Activated naive CD4-positive, alpha-beta T cell treated with anti-CD3 and anti-CD28 coated beads, Interleukin-2, amount 50 U/mL, for 16 hours (primary cell): Measurements from ENCODE around the gene RGSL1.
A peak's percentile ranks its signal among the peaks of the same experiment; 100 is the strongest.

ENCODE experiments used
- DNase-seq: peaks from one replicate; pipeline ENCODE4 v3.0.0-alpha.2; 2020

RGSL1 gene

GRCh38 chr1:182595641-182596240 lies 145.8 kb downstream of the RGSL1 start:
- peak; percentile 68 for DNase-seq

- DNase-seq, result no peak
Observed at GRCh38 chr1:182596934-182597333, 147.0 kb downstream of the RGSL1 start.

DNA sequence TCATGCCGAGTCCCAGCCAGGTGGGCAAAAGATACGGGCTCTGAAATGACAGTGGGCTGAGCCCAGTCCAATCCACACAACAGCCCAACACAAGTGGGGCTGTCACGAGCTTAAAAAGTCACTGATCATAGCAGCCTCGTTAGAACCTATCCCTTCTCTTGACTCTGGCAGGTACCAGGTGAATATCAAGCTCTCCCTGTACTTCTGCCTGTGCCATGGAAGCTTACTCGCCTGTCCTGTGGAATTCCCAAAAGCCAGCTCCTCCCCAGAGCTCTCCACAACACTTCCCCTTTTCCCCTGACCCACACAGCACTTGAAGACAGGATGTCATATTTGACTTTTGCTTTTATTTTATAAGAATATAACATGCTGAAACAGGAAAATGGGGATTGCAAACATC lies 148.3 kb downstream of the RGSL1 start:
- DNase-seq, result no peak

GRCh38 chr1:182599339-182599738 lies 149.4 kb downstream of the RGSL1 start:
- DNase-seq, result no peak

- no peak for DNase-seq
Observed at GRCh38 chr1:182600036-182600713, 150.2 kb downstream of the RGSL1 start.

- no peak for DNase-seq
Observed at GRCh38 chr1:182600745-182601415, 150.9 kb downstream of the RGSL1 start.

DNA sequence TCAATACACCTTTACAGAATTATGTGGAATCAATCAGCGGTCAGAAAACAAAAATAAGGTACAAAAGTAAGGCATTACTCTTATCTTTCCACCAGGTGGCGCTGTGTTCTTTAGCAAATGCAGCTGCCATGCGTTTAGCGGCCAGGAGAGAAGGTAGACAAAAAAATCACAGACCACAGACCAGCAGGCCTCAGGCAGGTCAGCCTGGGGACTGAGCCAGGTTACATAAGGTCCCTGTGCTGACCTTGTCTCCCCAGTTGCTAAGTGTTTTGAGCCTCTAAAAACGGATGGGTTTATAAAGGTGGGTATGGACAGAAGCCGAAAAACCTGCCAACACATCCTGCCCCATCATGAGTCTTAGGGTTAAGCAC lies 151.5 kb downstream of the RGSL1 start:
- peak; percentile 58 for DNase-seq

- DNase-seq, result no peak
Observed at GRCh38 chr1:182601913-182602312, 152.0 kb downstream of the RGSL1 start.

DNA sequence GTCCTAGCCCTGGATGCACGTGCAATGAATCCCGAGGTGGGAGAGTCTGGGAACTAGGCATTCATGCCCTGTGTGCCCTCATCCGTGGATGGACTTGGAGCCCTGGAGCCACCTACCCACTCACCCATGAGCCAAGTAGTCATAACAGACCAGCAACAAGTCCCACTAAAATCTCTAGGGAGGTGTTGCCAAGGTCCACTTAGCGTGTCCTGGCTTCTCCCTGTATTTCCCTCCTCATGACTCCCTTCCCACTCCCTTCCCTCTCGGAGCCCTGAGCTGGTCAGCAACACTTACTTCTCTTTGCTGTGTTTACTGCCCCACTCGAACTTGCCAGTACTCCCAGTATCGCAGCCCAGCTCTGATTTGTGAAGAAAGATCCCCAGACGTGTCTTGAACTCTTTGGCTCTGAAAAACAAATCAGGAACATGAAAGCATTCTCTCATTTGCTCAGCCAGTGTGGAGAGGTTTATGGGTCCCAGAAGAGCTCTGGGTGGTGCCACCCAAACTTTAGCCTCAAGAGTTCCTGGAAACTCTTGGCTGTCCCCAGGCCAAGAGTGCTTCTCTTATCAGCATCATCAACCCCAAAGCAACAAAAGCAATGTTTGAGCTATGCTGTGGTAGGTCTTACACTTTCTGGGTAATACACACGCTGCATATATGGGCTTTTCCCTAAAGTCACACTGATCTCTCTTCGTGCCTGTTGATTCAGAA lies 153.1 kb downstream of the RGSL1 start:
- no peak for DNase-seq

- no peak for DNase-seq
Observed at GRCh38 chr1:182603646-182604174, 153.8 kb downstream of the RGSL1 start.

DNA sequence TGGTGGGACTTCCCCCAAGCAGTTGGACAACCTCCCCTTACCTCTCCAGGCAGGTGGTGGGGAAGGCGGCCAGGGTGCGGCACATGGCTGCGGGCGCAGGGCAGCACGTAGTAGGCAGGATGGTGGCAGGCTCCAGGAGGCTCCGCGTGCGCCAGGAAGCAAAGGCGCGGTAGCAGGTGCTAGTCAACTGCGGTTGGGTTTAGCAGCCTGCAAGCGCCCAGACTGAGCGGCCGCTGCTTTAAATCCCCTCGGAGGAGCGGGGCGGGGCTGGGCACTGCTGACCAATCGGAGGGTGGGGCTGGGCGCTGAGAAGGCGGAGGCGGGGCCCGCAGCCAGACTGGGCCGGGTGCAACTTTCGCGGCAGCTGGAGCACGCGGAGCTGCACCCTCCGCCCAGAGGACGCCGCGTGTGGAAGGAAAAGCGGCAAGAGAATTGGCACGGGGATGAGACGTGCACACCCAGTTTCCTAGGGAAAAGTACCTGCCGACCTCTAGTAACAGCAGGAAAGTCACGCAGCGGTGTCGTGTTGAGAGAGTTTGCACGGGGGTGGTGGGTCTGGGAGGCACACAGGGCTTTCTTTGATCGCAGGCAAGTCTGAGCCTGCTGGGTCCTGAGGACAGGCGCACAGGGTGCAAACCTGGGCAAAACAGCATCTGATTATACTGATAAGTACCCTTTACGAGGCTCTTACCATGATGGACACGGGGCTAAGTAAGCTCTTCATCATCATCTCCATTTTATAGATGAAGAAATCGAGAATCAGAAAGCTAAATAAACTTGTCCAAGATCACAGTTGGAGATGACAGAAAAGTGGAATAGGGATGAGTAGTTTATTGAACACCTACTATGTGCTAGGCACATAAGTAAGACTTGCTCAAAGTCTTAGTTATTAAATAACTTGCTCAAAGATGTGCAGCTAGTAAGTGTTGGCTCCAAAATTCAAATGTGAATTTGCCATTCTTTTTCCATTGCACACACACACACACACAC lies 154.5 kb downstream of the RGSL1 start, which contains the start of gene RGS16:
RGS16 (minus strand) TSS at position 215 of the 990 bp plus-strand sequence; CDS start at position 85, 130 bp downstream.
- peak; percentile 95 for DNase-seq

DNA sequence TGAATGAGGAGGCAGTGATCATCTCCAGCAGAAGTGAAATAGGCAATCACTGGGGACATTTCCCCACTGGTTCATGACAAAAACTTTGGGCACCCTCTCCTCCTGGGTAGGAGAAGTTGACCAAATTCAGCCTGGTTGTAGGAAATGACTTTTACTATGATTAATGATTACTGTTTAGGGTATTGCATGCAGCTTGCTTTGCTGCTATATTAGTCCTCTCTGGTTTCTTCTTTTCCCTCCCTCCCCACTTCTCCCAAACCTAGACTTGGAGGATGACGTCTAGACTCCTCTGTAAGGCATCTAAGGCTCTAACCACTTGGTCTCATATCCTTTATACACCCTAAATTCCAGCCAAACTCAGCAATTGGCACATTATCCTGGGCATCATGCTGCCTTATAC lies 157.6 kb downstream of the RGSL1 start:
- DNase-seq, result no peak

DNA sequence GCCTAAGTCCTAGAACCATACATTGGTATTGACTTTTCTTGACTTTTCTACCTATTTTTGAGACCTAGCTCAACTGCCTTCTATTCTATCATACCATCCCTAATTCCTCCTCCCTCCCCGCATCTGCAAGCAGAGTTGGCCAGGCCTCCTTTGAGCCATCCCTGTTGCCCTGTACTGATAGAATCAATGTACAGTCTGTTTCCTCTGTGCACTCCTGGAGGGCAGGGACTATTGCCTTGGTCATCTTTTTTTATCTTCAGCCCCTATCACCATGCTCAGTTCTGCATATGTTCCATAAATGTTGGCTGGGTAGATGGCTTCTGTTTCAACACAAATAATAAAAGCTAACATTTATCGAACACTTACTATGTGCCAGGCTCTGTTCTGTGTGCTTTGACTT lies 158.3 kb downstream of the RGSL1 start:
- DNase-seq, result no peak

DNA sequence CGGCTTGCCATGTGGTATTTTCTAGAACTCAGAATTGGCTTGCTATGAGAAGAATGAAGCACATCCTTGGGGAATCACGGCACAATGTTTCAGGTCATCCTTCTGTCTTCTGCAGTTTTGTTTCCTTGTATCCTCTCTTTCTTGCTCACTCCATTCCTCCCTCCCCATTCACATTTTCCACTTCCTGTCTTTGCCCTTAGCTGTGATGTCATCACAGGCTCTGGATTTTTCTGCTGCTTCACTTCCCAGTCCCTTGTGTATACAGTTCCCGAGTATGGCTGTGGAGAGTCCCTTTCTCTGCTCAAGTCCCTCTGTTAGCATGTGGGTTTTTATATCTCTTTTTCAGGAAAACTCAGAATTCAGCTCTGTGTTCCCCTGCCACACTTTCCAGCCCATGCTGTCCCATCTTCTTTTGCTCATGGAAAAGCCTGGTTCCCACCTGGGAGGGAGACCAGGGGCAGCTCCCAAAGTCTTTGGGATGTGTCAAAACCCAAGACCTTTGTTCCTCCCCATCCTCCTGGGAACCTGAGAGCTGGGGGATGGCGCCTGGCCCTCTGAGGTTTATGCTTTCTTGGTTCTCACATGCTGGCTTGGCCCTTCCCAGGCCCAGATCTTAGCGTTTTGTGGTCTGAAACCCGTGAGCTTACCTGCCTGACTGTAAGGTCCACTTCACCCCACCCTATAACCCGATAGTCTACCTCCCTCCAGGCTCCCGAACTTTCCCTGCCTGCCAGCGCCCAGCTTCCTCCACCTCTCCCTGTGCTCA lies 159.1 kb downstream of the RGSL1 start:
- DNase-seq, result no peak
